B cell (primary cell): ENCODE measurements around the gene PLD4. TPM values are rescaled to one million over a fixed set of nuclear protein-coding genes. Genes with fewer than 3 reads are reported as not detected.
A peak's percentile ranks its signal among the peaks of the same experiment; 100 is the strongest.

ENCODE experiments used
- ATAC-seq: fragments of 200-7000 bp; cut with Tn5 transposase; one replicate; pipeline ENCODE4 v1.10.0; 2021; ENCODE audit warnings: low read depth, mild to moderate bottlenecking, moderate number of reproducible peaks, moderate library complexity
- CTCF ChIA-PET: fragments of 350-600 bp; sonication (Branson Sonifier 250); formaldehyde crosslinking; loops from one replicate; lab custom pipeline; 2021; ENCODE audit warnings: antibody characterized with exemption, inconsistent platforms; lab: Charles Lee
- POLR2A ChIA-PET: fragments of 350-600 bp; sonication (Branson Sonifier 250); formaldehyde crosslinking; loops from one replicate; lab custom pipeline; 2021; ENCODE audit warnings: antibody characterized with exemption; lab: Charles Lee
- DNase-seq: peaks from one replicate; pipeline ENCODE4 v3.0.0; 2013
- H2AFZ ChIP-seq: 2 replicates; pipeline ENCODE4 v1.6.1; 2012; ENCODE audit warnings: mild to moderate bottlenecking, low read depth, low read length; ENCODE audit not compliant: insufficient read depth, poor library complexity, severe bottlenecking
- H3K27ac ChIP-seq, 2 donors: 1 replicate in 1 of 2; 2 replicates in 1 of 2; pipeline ENCODE4 v1.5.1; 2012 to 2013; ENCODE audit warnings: low read length in 2 of 2, mild to moderate bottlenecking in 2 of 2, moderate library complexity in 1 of 2
- H3K27me3 ChIP-seq, 4 experiments: fragments of 200-600 bp in 1 of 4; sonication (generic) in 1 of 4; replicated peaks in 1 of 4; 1 replicate in 2 of 4; 2 replicates in 2 of 4; pipeline versions ENCODE4 v1.6.1 to v1.7.0; 2013 to 2016; ENCODE audit warnings: low read length in 3 of 4, mild to moderate bottlenecking in 2 of 4, mixed read lengths in 1 of 4, moderate library complexity in 1 of 4; ENCODE audit not compliant: insufficient read depth in 4 of 4, control insufficient read depth in 3 of 4; ENCODE audit errors: control extremely low read depth in 1 of 4
- H3K36me3 ChIP-seq, 2 experiments: replicated peaks in 1 of 2; 1 replicate in 1 of 2; 2 replicates in 1 of 2; pipeline versions ENCODE4 v1.6.1 to v1.7.1; 2013; ENCODE audit warnings: low read length in 1 of 2; ENCODE audit not compliant: insufficient read depth in 2 of 2, control insufficient read depth in 1 of 2; ENCODE audit errors: control extremely low read depth in 1 of 2, extremely low read depth in 1 of 2
- H3K4me1 ChIP-seq, 2 donors: fragments of 200-600 bp in 1 of 2; sonication (generic) in 1 of 2; 1 replicate in 1 of 2; 2 replicates in 1 of 2; pipeline versions ENCODE4 v1.5.1 to v1.6.1; 2013 to 2017; ENCODE audit warnings: low read length in 2 of 2; ENCODE audit not compliant: control insufficient read depth in 2 of 2, insufficient read depth in 2 of 2
- H3K4me2 ChIP-seq: replicated peaks from 2 replicates; pipeline ENCODE3; 2012; ENCODE audit warnings: mild to moderate bottlenecking, low read depth, low read length; ENCODE audit not compliant: poor library complexity, severe bottlenecking
- H3K4me3 ChIP-seq, 5 experiments: fragments of 200-600 bp in 1 of 5; sonication (generic) in 1 of 5; 1 replicate in 3 of 5; 2 replicates in 2 of 5; pipeline versions ENCODE4 v1.5.1 to v1.7.0; 2011 to 2016; ENCODE audit warnings: low read length in 4 of 5, mild to moderate bottlenecking in 4 of 5, low read depth in 2 of 5, control low read depth in 1 of 5, moderate library complexity in 1 of 5; ENCODE audit not compliant: insufficient read depth in 1 of 5; ENCODE audit errors: control extremely low read depth in 1 of 5, extremely low read depth in 1 of 5
- H3K79me2 ChIP-seq: fragments of 200-600 bp; sonication (generic); one replicate; pipeline ENCODE4 v1.6.0; 2016; ENCODE audit warnings: low read length; ENCODE audit not compliant: control insufficient read depth, insufficient read depth
- H3K9ac ChIP-seq: fragments of 200-600 bp; sonication (generic); 2 replicates; pipeline ENCODE4 v1.6.1; 2017; ENCODE audit warnings: mild to moderate bottlenecking, low read length, moderate library complexity
- H3K9me3 ChIP-seq, 3 donors: one replicate each; pipeline versions ENCODE4 v1.6.1 to v1.7.1; 2013; ENCODE audit warnings: low read length in 2 of 3; ENCODE audit not compliant: control insufficient read depth in 2 of 3, insufficient read depth in 1 of 3; ENCODE audit errors: control extremely low read depth in 1 of 3
- H4K20me1 ChIP-seq: 2 replicates; pipeline ENCODE4 v1.6.0; 2012; ENCODE audit warnings: mild to moderate bottlenecking, low read length; ENCODE audit not compliant: insufficient read depth, control insufficient read depth, poor library complexity, severe bottlenecking
- H3K27ac Mint-ChIP-seq: one replicate; pipeline ENCODE4 v1.8.0; 2021; ENCODE audit warnings: mixed read lengths
- H3K27me3 Mint-ChIP-seq: one replicate; pipeline ENCODE4 v1.8.0; 2021; ENCODE audit warnings: mixed read lengths
- H3K4me1 Mint-ChIP-seq: one replicate; pipeline ENCODE4 v1.8.0; 2021; ENCODE audit warnings: mixed read lengths
- H3K4me3 Mint-ChIP-seq: one replicate; pipeline ENCODE4 v1.8.0; 2021; ENCODE audit warnings: mixed read lengths
- H3K9me3 Mint-ChIP-seq: one replicate; pipeline ENCODE4 v1.8.0; 2022; ENCODE audit warnings: mixed read lengths; ENCODE audit not compliant: insufficient read depth
- CTCF ChIP-seq: fragments of 200-600 bp; IDR thresholded peaks from one replicate; pipeline ENCODE4 v1.8.0; 2022; ENCODE audit warnings: antibody characterized with exemption, mild to moderate bottlenecking
- EZH2 ChIP-seq: IDR thresholded peaks from 2 replicates; pipeline ENCODE4 v1.6.1; 2012; ENCODE audit warnings: borderline replicate concordance, low read depth, mild to moderate bottlenecking, moderate library complexity, low read length; ENCODE audit not compliant: insufficient read depth, poor library complexity, severe bottlenecking
- WGBS: methylation state at CpG from one replicate; pipeline ENCODE4 v1.1.5; 2013; ENCODE audit warnings: missing lambda C conversion rate; ENCODE audit not compliant: insufficient coverage; 5-methylcytosine and 5-hydroxymethylcytosine counted together
- intact Hi-C: fragments of 100-400 bp; cut with micrococcal nuclease; formaldehyde crosslinking; loops from one replicate; pipeline ENCODE4 v1.10.0; 2022
- polyA plus RNA-seq: library from polyadenylated mRNA; depleted of rRNA; stranded (reverse); fragments of >200 nt; gene quantifications from 2 replicates; pipeline ENCODE4 v1.2.3, GENCODE V29; 2012
- total RNA-seq, 2 donors: library from RNA; stranded (reverse); fragments of 120-200 nt in 1 of 2; gene quantifications; 1 replicate in 1 of 2; 2 replicates in 1 of 2; pipeline versions ENCODE4 v1.2.3 to v1.2.4, GENCODE V29; 2013 to 2022

The PLD4 gene
- total and polyA plus RNA-seq, 2 donors (not counting 1 experiment from before 2014, with no cell fraction given) = 49.9 to 79.7 TPM

GRCh38 chr14:104919993-104920315, 4.7 kb upstream of the PLD4 start:
- no peak overlapping the region for H3K27ac Mint-ChIP-seq
- Histone ChIP-seq H3K4me2 (no peak overlapping the region), H3K27me3 (no peaks in the 10 kb centered on the region), H3K4me1 (peaks cover 24 to 25% of the 10 kb centered on the region in 2 donors), H3K27ac (no peak overlapping the region), H3K79me2 (peaks cover 3% of the 10 kb centered on the region), H3K4me3 (no peak overlapping the region), H4K20me1 (no peaks in the 10 kb centered on the region), H3K9ac (no peak overlapping the region), H2AFZ (no peak overlapping the region), H3K9me3 (peaks cover 0 to 11% (median 0%) of the 10 kb centered on the region in 3 donors), H3K36me3 (no peaks in the 10 kb centered on the region)
- intact Hi-C loops = no loop called here
- ATAC-seq (no peak), DNase-seq (no peak)
- H3K27me3 Mint-ChIP-seq = no peaks in the 10 kb centered on the region
- 35% methylated on average over 2 of the region's 3 CpGs for WGBS
- peaks cover 41% of the 10 kb centered on the region for H3K4me1 Mint-ChIP-seq
- CTCF ChIA-PET = no interaction called here
- no peaks in the 10 kb centered on the region for H3K9me3 Mint-ChIP-seq
- POLR2A ChIA-PET = no interaction called here
- TF ChIP-seq CTCF (no peak), EZH2 (no peak)
- H3K4me3 Mint-ChIP-seq = no peak overlapping the region

- Histone ChIP-seq H3K27ac (peak overlapping the region; percentile 81 to 84), H3K4me1 (peaks cover 52 to 60% of the 10 kb centered on the region in 2 donors), H3K4me3 (peak overlapping the region in 2 of 5 experiments; percentile 53 to 74), H4K20me1 (peaks cover 22% of the 10 kb centered on the region), H3K9me3 (peaks cover 0 to 11% (median 0%) of the 10 kb centered on the region in 3 donors), H3K4me2 (peak overlapping the region; percentile 97), H3K79me2 (peaks cover 40% of the 10 kb centered on the region), H3K36me3 (peaks cover 0 to 16% of the 10 kb centered on the region in 2 experiments), H2AFZ (no peak overlapping the region), H3K9ac (peak overlapping the region; percentile 73), H3K27me3 (no peaks in the 10 kb centered on the region)
- WGBS = 75% methylated on average over 2 of the region's 4 CpGs
- TF ChIP-seq EZH2 (no peak), CTCF (no peak)
- ChIA-PET CTCF (interaction anchor here (0.7 to 2.5 kb wide), 7 partner anchors 10 to 155 kb away, joined by 3 to 17 read pairs (median 4); no protein-coding TSS in a partner anchor), POLR2A (interaction anchor here (0.7 to 1.1 kb wide), 2 partner anchors 61 to 172 kb away, joined by 3 to 4 read pairs; no protein-coding TSS in a partner anchor)
- intact Hi-C loops = loop anchor here (1.0 kb wide), 1 partner anchor 9 kb away; no protein-coding TSS in a partner anchor
- Mint-ChIP-seq H3K9me3 (no peaks in the 10 kb centered on the region), H3K4me1 (peaks cover 71% of the 10 kb centered on the region), H3K27me3 (no peaks in the 10 kb centered on the region), H3K4me3 (peak overlapping the region; percentile 86), H3K27ac (peak overlapping the region; percentile 89)
- peak; percentile 52 for DNase-seq
- ATAC-seq = peak; percentile 42
Measured at GRCh38 chr14:104923640-104924420, 849 bp upstream of the PLD4 start.
